GM12878 (cell line): ENCODE measurements around the gene SORL1. TPM values are rescaled to one million over a fixed set of nuclear protein-coding genes. Genes with fewer than 3 reads are reported as not detected.

Source experiments
- ATAC-seq: fragments of 200-7000 bp; cut with Tn5 transposase; 3 replicates; pipeline ENCODE4 v1.9.1; 2020; ENCODE audit warnings: mild to moderate bottlenecking, moderate library complexity
- BruUV-seq: library from RNA; stranded (reverse); fragments of 400-500 nt; replicated peaks from 2 replicates; lab custom pipeline; 2021; lab: Mats Ljungman, UMichigan
- CTCF ChIA-PET: fragments of 300-600 bp; sonication (Branson Sonifier 250); formaldehyde crosslinking; extraction: SDS; loops from one replicate; lab custom pipeline; 2021; ENCODE audit warnings: inconsistent platforms; lab: Yijun Ruan, JAX
- POLR2A ChIA-PET: fragments of 350-600 bp; formaldehyde crosslinking; extraction: SDS; loops from one replicate; lab custom pipeline; 2021; ENCODE audit warnings: inconsistent platforms; lab: Charles Lee
- RAD21 ChIA-PET: fragments of 300-600 bp; sonication (Branson Sonifier 250); formaldehyde crosslinking; loops from one replicate; lab custom pipeline; 2023; ENCODE audit warnings: antibody characterized with exemption; ENCODE audit not compliant: unreplicated experiment; lab: Charles Lee
- SMC1A ChIA-PET: fragments of 300-600 bp; sonication (Branson Sonifier 250); formaldehyde crosslinking; loops from one replicate; lab custom pipeline; 2023; ENCODE audit not compliant: unreplicated experiment, uncharacterized antibody; lab: Charles Lee
- DNase-seq: peaks from one replicate; pipeline ENCODE4 v3.0.0-alpha.2; 2011; ENCODE audit warnings: low read depth, low spot score
- FAIRE-seq: peaks from 3 replicates; lab custom pipeline; 2011; peaks lifted over from hg19 to GRCh38; lab: Jason Lieb, UNC
- H2AFZ ChIP-seq: 2 replicates; pipeline ENCODE4 v1.6.0; 2011; ENCODE audit warnings: low read depth, low read length, control low read depth; ENCODE audit not compliant: control insufficient read depth
- H3K27ac ChIP-seq: 2 replicates; pipeline ENCODE4 v1.5.1; 2011; ENCODE audit warnings: control low read depth; ENCODE audit not compliant: control insufficient read depth, insufficient read depth
- H3K27me3 ChIP-seq, 2 experiments: replicated peaks in 1 of 2; 2 replicates each; pipeline versions ENCODE4 v1.6.0 to v1.6.1; 2011; ENCODE audit warnings: low read length in 1 of 2; ENCODE audit not compliant: control insufficient read depth in 2 of 2, insufficient read depth in 2 of 2
- H3K36me3 ChIP-seq, 2 experiments: 2 replicates each; pipeline ENCODE4 v1.5.1; 2011; ENCODE audit warnings: low read length in 1 of 2; ENCODE audit not compliant: control insufficient read depth in 2 of 2, insufficient read depth in 2 of 2
- H3K4me1 ChIP-seq: 2 replicates; pipeline ENCODE4 v1.6.1; 2011; ENCODE audit warnings: mild to moderate bottlenecking, low read length, moderate library complexity, mixed read lengths; ENCODE audit not compliant: control insufficient read depth, insufficient read depth
- H3K4me2 ChIP-seq: 2 replicates; pipeline ENCODE4 v1.6.0; 2011; ENCODE audit warnings: control low read depth; ENCODE audit not compliant: control insufficient read depth, insufficient read depth
- H3K4me3 ChIP-seq: fragments of 200-600 bp; sonication (generic); 2 replicates; pipeline ENCODE4 v1.5.1; 2016
- H3K79me2 ChIP-seq: 2 replicates; pipeline ENCODE4 v1.6.0; 2011; ENCODE audit warnings: low read length; ENCODE audit not compliant: control insufficient read depth, insufficient read depth
- H3K9ac ChIP-seq: 2 replicates; pipeline ENCODE4 v1.8.0; 2011; ENCODE audit warnings: low read length, control low read depth, mixed read lengths; ENCODE audit not compliant: control insufficient read depth, insufficient read depth
- H3K9me3 ChIP-seq: replicated peaks from 3 replicates; pipeline ENCODE4 v1.5.1; 2011; ENCODE audit warnings: mild to moderate bottlenecking, low read length; ENCODE audit not compliant: control insufficient read depth, insufficient read depth
- H4K20me1 ChIP-seq: 2 replicates; pipeline ENCODE4 v1.6.0; 2011; ENCODE audit not compliant: control insufficient read depth, insufficient read depth
- ATF3 ChIP-seq: IDR thresholded peaks from 2 replicates; pipeline ENCODE4 v1.6.1; 2011; ENCODE audit warnings: low read depth, mild to moderate bottlenecking, low read length, moderate library complexity, borderline replicate concordance; ENCODE audit errors: extremely low read depth
- CBX3 ChIP-seq: fragments of 200-600 bp; sonication (generic); IDR thresholded peaks from 2 replicates; pipeline ENCODE4 v1.6.1; 2016; ENCODE audit warnings: low read depth, borderline replicate concordance
- E2F4 ChIP-seq: IDR thresholded peaks from 2 replicates; pipeline ENCODE4 v1.6.1; 2012; ENCODE audit warnings: low read depth, low read length, improper control_type of control experiment
- HDAC2 ChIP-seq: fragments of 200-600 bp; sonication (generic); IDR thresholded peaks from 2 replicates; pipeline ENCODE4 v1.6.1; 2017
- NBN ChIP-seq: fragments of 450-650 bp; IDR thresholded peaks from 2 replicates; pipeline ENCODE4 v1.6.1; 2016
- POLR2AphosphoS2 ChIP-seq: IDR thresholded peaks from 2 replicates; pipeline ENCODE4 v1.6.1; 2011; ENCODE audit warnings: low read depth, mild to moderate bottlenecking, low read length, improper control_type of control experiment, moderate library complexity
- POU2F2 ChIP-seq: IDR thresholded peaks from 3 replicates; pipeline ENCODE4 v1.6.1; 2011; ENCODE audit warnings: low read depth, mild to moderate bottlenecking, low read length, borderline replicate concordance
- TCF3 ChIP-seq: IDR thresholded peaks from 2 replicates; pipeline ENCODE4 v1.6.1; 2012; ENCODE audit warnings: low read depth, mild to moderate bottlenecking, low read length, borderline replicate concordance; ENCODE audit not compliant: insufficient read depth
- WGBS: methylation state at CpG from one replicate; pipeline ENCODE4 v1.1.6; 2016; ENCODE audit warnings: low lambda C conversion rate; ENCODE audit not compliant: insufficient replicate concordance, insufficient coverage; ENCODE audit errors: missing lambda C conversion rate; 5-methylcytosine and 5-hydroxymethylcytosine counted together
- in situ Hi-C: fragments of 300-500 bp; cut with MboI; formaldehyde crosslinking; loops from 9 replicates; pipeline ENCODE4 v1.14.3; 2018; ENCODE audit warnings: mixed read lengths
- intact Hi-C: fragments of 100-400 bp; cut with micrococcal nuclease; formaldehyde crosslinking; loops from one replicate; pipeline ENCODE4 v1.14.2; 2022; ENCODE audit not compliant: unreplicated experiment
- polyA plus RNA-seq, 11 experiments: library from polyadenylated mRNA; depleted of rRNA in 4 of 11; unstranded in 6 of 11; stranded (reverse) in 5 of 11; fragments of >200 nt; fragmentation: Nextera tagmentation in 4 of 11; fragmentation: Illumina TruSeq in 1 of 11; extraction: Ambion mirVana in 4 of 11; extraction: Trizol in 1 of 11; gene quantifications; 1 replicate in 1 of 11; 2 replicates in 10 of 11; pipeline versions ENCODE4 v1.2.1 to v1.2.3, GENCODE V29; 2011 to 2016; ENCODE audit warnings: inconsistent platforms in 2 of 11, missing spikeins in 2 of 11, low read depth in 1 of 11
- total RNA-seq, 4 experiments: library from RNA; depleted of rRNA in 3 of 4; stranded (reverse); fragments of >200 nt in 3 of 4; fragmentation: Illumina TruSeq in 1 of 4; extraction: Trizol in 1 of 4; gene quantifications; 2 replicates each; pipeline versions ENCODE4 v1.2.1 to v1.2.3, GENCODE V29; 2013 to 2021
- TF ChIP-seq, protein P1 (sequence below): fragments of 450-650 bp; IDR thresholded peaks from 2 replicates; pipeline ENCODE4 v1.6.1; 2017; ENCODE audit warnings: mild to moderate bottlenecking, low read depth, inconsistent platforms; ENCODE audit not compliant: poor library complexity, severe bottlenecking
- TF ChIP-seq, protein P2 (sequence below): IDR thresholded peaks from 2 replicates; pipeline ENCODE4 v1.6.1; 2011; ENCODE audit warnings: borderline replicate concordance, low read depth, mild to moderate bottlenecking, moderate library complexity, low read length; ENCODE audit not compliant: insufficient read depth, poor library complexity, severe bottlenecking

SORL1 gene
- total and polyA plus RNA-seq, 10 of the 15 experiments (the other 5 are each of a cell fraction or from before 2014, with no cell fraction given): 20.2 to 107 (median 59.9) TPM

DNA sequence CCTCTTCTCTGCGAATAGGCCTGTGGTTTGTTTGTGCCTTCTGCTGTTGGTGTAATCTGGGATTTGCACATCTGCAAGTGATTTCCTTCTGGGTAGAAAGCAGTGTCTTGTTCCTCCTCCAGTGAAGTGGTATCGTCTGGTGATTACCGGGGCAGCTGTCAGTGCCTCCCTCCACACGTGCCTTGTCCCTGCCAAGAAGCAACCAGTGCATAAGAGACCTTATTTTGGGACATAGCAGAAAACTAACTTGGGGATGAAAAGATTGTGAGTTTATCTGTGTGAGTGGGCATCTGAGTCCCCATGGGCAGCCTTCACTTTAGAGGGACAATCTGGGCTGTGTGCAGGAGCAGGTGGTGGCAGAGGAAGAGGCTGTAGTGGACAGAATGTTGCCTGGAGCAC, 72.1 kb downstream of the SORL1 start:
- Histone ChIP-seq H4K20me1 (no peaks in the 10 kb centered on the region), H2AFZ (no peak overlapping the region), H3K27ac (no peak overlapping the region), H3K4me1 (peaks cover 22% of the 10 kb centered on the region), H3K36me3 (peaks cover 23 to 34% of the 10 kb centered on the region in 2 experiments; a peak in 3 of 4 replicates), H3K9ac (no peak overlapping the region), H3K27me3 (no peaks in the 10 kb centered on the region), H3K79me2 (peaks cover 3% of the 10 kb centered on the region), H3K4me2 (no peak overlapping the region), H3K9me3 (peaks cover 26% of the 10 kb centered on the region), H3K4me3 (no peak overlapping the region)
- ChIA-PET POLR2A (interaction anchor here (0.9 kb wide), 1 partner anchor 52 kb away, joined by 3 read pairs; no protein-coding TSS in a partner anchor), CTCF (no interaction called here), SMC1A (interaction anchor here (0.8 kb wide), 1 partner anchor 15 kb away, joined by 4 read pairs; no protein-coding TSS in a partner anchor), RAD21 (interaction anchor here (0.8 kb wide), 1 partner anchor 78 kb away, joined by 4 read pairs; no protein-coding TSS in a partner anchor)
- WGBS: 100% methylated on average over 4 of the region's 4 CpGs
- DNase-seq (no peak), FAIRE-seq (no peak), ATAC-seq (no peak)
- in situ Hi-C loops: no loop called here
- TF ChIP-seq ATF3: no peak
- TF ChIP-seq, protein P1, sequence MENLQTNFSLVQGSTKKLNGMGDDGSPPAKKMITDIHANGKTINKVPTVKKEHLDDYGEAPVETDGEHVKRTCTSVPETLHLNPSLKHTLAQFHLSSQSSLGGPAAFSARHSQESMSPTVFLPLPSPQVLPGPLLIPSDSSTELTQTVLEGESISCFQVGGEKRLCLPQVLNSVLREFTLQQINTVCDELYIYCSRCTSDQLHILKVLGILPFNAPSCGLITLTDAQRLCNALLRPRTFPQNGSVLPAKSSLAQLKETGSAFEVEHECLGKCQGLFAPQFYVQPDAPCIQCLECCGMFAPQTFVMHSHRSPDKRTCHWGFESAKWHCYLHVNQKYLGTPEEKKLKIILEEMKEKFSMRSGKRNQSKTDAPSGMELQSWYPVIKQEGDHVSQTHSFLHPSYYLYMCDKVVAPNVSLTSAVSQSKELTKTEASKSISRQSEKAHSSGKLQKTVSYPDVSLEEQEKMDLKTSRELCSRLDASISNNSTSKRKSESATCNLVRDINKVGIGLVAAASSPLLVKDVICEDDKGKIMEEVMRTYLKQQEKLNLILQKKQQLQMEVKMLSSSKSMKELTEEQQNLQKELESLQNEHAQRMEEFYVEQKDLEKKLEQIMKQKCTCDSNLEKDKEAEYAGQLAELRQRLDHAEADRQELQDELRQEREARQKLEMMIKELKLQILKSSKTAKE: no peak
- TF ChIP-seq TCF3: no peak
- no peak for TF ChIP-seq POLR2AphosphoS2
- TF ChIP-seq, protein P2, sequence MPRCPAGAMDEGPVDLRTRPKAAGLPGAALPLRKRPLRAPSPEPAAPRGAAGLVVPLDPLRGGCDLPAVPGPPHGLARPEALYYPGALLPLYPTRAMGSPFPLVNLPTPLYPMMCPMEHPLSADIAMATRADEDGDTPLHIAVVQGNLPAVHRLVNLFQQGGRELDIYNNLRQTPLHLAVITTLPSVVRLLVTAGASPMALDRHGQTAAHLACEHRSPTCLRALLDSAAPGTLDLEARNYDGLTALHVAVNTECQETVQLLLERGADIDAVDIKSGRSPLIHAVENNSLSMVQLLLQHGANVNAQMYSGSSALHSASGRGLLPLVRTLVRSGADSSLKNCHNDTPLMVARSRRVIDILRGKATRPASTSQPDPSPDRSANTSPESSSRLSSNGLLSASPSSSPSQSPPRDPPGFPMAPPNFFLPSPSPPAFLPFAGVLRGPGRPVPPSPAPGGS: no peak
- no peak for TF ChIP-seq POU2F2
- no peak for TF ChIP-seq NBN
- TF ChIP-seq E2F4: no peak
- TF ChIP-seq HDAC2: no peak
- TF ChIP-seq CBX3: no peak
- BruUV-seq: no TSS peak
- intact Hi-C loops: no loop called here
